HG02852 (cell line): ENCODE measurements around the gene ELFN1.

ENCODE experiments used
- ATAC-seq: cut with Tn5 transposase; IDR thresholded peaks from one replicate; pipeline ENCODE4 v1.9.1; 2021; ENCODE audit warnings: mild to moderate bottlenecking, moderate library complexity; ENCODE audit not compliant: unreplicated experiment

Gene ELFN1

GRCh38 chr7:1675036-1675671 is 5.1 kb downstream of the ELFN1 start:
- no peak for ATAC-seq

GRCh38 chr7:1675673-1676549 is 5.8 kb downstream of the ELFN1 start:
- ATAC-seq, result no peak

GRCh38 chr7:1676550-1677078 is 6.5 kb downstream of the ELFN1 start:
- no peak for ATAC-seq

GRCh38 chr7:1677206-1678080 is 7.4 kb downstream of the ELFN1 start:
- no peak for ATAC-seq

GRCh38 chr7:1678081-1678543 is 8.0 kb downstream of the ELFN1 start:
- no peak for ATAC-seq

- ATAC-seq, result no peak
These were observed 8.7 kb downstream of the ELFN1 start for GRCh38 chr7:1678571-1679325.

- no peak for ATAC-seq
These were observed 9.4 kb downstream of the ELFN1 start for GRCh38 chr7:1679326-1679965.

GRCh38 chr7:1679966-1680730 is 10.1 kb downstream of the ELFN1 start:
- ATAC-seq, result no peak

GRCh38 chr7:1681581-1681980 is 11.5 kb downstream of the ELFN1 start:
- ATAC-seq, result no peak

GRCh38 chr7:1685000-1685624 is 15.0 kb downstream of the ELFN1 start:
- ATAC-seq, result no peak

- ATAC-seq, result no peak
These were observed 18.5 kb downstream of the ELFN1 start for GRCh38 chr7:1688542-1688941.

- ATAC-seq, result no peak
These were observed 19.2 kb downstream of the ELFN1 start for GRCh38 chr7:1689311-1689710.

GRCh38 chr7:1690359-1690958 is 20.4 kb downstream of the ELFN1 start:
- no peak for ATAC-seq

GRCh38 chr7:1691096-1691495 is 21.0 kb downstream of the ELFN1 start:
- ATAC-seq, result no peak

GRCh38 chr7:1691601-1692514 is 21.8 kb downstream of the ELFN1 start:
- ATAC-seq, result no peak

- ATAC-seq, result no peak
These were observed 22.7 kb downstream of the ELFN1 start for GRCh38 chr7:1692515-1693418.
